NT2/D1 (cell line): ENCODE measurements around the gene AHRR.
"Not testable (repeated sequence)": the region's sequence is repeated elsewhere in the genome, so short reads cannot be mapped to it uniquely, and the experiment has no call there.

ENCODE experiments used
- SUZ12 ChIP-seq: IDR thresholded peaks from 2 replicates; pipeline ENCODE4 v1.6.1; 2011; ENCODE audit not compliant: insufficient read length, insufficient read depth; ENCODE audit errors: extremely low read depth
- YY1 ChIP-seq: IDR thresholded peaks from 2 replicates; pipeline ENCODE4 v1.6.1; 2011; ENCODE audit not compliant: insufficient read length, insufficient read depth
- ZNF274 ChIP-seq: IDR thresholded peaks from 2 replicates; pipeline ENCODE4 v1.6.1; 2011; ENCODE audit warnings: mild to moderate bottlenecking, low read depth, low read length

DNA sequence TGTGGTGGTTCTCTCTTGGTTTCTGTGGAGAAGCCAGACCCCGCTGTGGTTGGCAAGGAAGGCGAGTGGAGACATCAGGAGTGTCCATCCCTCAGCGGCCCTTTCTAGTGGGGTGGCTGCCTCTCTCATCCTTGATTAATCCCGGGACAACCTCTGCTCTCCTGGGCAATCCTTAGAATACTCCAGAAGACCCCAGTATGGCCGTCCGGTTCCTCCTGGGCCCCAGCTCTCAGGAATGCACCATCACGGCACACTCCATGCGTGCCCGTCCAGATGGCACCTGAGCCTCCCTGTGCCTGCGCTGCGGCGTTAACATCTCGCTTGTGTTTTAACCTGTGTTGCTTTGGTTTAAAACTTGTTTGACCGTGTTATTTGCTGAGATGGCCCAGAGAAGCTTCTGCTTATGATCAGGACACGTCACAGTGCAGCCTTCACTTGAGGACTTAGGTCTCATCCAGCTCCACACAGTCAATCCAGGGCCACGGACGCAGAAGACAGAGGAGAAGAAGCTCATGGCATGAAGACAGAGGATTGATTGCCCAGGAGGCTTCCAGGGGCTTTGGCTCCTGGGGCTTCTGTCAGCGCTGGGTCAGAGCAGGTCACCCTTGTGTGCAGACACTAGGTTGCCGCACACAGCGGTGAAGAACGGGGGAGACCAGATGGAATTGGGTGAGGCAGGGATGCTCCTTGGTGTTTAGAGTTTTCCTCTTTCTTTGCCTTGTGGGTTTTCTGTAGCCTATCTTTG lies 20.7 kb upstream of the AHRR start:
- not testable (repeated sequence) for TF ChIP-seq SUZ12, ZNF274, YY1
